ENCODE measurements around the gene KRT71.

Gene KRT71

DNA sequence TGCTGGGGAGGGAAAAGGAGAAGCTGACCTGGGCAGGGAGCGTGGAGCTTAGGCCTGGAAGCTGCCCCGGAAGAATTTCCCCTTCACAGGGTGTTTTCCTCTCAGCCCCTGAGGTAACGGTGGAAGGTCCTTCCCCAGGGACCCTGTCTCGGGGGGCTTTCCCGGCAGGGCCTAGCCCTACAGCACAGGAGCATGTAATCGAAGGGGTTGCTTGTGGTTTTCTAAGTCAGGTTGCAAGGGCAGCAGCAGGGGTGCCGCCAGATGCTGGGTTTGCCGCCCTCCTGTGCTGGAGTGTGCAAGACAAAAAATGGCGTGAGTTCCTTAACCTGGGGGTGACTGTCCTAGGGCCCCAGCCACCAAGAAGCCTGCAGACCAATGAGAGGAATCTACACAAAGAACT lies 22.3 kb upstream of the KRT71 start:
- DNase-seq = no peak

- no peak for DNase-seq
Measured at GRCh38 chr12:52573743-52574142, 20.8 kb upstream of the KRT71 start, which contains the start of gene KRT74. KRT74 (minus strand) TSS chr12:52573843; CDS start chr12:52573777, 66 bp downstream.

- DNase-seq = no peak
Measured at GRCh38 chr12:52573306-52573705, 20.4 kb upstream of the KRT71 start.

DNA sequence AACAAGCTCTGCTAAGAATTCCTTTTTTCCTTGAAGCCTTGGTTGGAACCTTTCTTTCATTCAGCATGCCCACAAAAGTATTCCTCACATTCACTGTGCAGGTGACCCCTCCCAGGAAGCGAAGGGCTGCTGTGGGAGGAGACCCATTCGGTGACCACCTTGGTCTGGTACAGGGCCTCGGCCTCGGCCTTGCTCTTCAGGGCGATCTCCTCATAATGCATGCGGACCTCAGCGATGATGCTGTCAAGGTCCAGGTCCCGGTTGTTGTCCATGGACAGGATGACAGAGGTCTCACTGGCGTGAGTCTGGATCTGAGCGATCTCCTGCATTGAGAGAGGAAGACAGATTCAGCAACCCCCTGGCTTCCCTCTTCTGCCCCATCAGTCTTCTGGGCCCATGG lies 17.6 kb upstream of the KRT71 start:
- DNase-seq = no peak

DNA sequence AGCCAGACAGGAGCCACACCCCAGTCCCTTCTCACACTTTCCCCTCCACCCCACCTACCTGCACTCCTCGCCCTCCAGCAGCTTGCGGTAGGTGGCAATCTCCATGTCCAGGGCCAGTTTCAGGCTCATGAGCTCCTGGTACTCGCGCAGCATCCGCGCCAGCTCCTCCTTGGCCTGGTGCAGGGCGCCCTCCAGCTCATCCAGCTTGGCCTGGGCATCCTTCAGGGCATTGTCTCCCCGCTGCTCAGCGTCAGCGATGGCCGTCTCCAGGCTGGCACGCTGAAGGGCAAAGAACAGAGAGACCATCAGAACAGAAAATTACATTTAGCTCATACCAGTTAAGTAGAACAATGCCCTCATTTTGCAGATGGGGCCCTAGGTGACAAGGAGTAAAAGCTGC lies 15.2 kb upstream of the KRT71 start:
- no peak for DNase-seq

DNA sequence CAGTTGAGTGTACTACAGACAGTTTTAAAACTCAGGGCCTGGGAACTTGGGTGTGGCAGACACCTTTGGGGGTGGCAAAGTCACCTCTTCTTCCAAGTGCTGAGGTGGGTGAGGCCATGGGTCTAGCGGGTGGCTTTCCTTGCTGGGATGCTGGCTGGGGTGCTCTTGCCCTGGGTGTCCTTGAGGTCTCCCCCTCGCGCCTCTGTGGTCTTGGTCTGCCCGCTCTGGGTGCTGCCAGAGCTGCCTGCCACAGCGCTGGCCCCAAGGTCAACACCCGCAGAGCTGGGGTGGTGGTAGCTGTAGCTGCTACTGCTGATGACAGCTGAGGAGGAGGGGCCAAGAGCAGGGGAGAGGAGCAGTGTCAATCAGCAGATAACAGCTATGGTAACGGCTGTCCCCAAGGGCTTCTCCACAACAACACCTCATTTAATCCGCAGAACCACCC lies 13.9 kb upstream of the KRT71 start:
- no peak for DNase-seq

- DNase-seq = no peak
Measured at GRCh38 chr12:52564582-52564981, 11.6 kb upstream of the KRT71 start.

DNA sequence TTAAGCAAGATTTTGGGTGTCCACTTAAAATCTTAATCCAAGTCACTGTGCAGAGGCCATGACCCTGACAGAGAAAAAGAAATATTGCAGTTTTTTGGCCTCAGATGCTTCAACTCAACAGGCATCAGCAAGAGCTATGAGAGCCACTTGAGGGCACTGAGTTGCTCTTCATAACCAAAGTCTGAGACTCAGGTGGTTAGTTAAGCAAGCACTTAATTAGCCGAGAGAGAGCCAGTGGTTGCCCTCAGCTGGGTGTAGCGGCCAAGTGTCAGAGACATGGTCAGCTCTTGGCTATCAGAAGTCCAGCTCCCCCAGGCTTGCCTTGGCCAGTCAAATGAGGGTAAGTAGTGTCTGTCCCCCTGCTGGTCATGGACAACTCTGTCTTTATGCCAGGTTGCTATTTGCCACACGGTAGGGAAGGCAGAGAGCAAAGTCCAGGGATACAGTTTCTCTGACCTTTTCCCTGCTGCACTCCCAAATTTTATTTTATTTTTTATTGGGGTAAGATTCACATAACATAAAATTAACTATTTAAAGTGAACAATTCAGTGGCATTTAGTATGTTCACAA lies 9.0 kb upstream of the KRT71 start:
- no peak for DNase-seq

DNA sequence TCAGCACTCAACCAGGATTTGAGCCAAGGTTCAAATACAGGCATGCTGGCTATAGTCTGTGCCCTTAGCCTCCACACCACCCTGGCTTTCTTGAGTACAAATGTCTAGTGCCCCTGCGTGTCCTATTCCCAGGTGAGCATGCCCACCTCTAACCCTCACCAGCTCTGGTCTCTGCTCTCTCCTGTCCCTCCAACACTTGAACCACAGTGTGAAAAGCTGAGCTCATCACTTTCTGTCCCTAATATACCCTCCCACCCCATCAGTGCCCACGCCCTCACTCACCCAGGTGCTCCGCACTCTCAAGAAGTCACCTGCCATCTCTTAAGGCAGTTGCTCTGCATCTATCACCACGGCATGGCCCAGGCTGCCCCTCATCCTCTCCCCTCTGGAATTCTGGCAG lies 7.0 kb upstream of the KRT71 start:
- DNase-seq = no peak

- no peak for DNase-seq
Measured at GRCh38 chr12:52558781-52559445, 6.0 kb upstream of the KRT71 start.

- no peak for DNase-seq
Measured at GRCh38 chr12:52557476-52557875, 4.5 kb upstream of the KRT71 start.

- DNase-seq = no peak
Measured at GRCh38 chr12:52555577-52555976, 2.6 kb upstream of the KRT71 start.

- no peak for DNase-seq
Measured at GRCh38 chr12:52552055-52552454, 890 bp downstream of the KRT71 start.

DNA sequence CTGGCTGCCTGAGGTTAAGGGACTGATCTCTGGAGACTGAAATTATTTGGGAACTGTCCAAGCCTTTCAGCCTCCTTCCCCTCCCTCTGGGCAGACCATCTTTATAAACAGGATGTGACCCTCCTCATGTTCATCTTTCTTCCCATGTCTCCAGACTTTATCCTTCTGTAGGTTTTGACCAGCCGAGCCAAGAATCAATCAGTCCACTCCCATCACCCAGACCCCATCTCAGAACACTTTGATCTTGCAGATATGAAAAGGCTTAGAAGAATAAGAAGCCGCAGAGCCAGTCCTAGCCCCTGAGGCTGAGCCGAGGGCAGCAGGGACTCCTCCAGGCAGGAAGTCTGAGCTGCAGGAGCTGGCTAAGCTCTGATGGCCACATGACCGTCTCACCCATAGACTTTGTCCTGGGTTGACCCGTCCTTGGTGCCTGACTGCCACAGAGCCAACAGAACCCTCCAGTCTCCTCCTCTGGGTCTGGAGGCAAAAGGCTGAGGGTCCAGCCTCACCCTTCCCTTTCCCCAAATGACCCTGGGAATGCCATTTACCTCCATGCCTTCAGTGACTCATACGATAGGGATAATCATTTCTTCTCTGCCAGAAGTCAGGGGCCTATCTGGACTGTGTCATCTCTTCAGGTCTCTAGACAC lies 1.6 kb downstream of the KRT71 start:
- no peak for DNase-seq

DNA sequence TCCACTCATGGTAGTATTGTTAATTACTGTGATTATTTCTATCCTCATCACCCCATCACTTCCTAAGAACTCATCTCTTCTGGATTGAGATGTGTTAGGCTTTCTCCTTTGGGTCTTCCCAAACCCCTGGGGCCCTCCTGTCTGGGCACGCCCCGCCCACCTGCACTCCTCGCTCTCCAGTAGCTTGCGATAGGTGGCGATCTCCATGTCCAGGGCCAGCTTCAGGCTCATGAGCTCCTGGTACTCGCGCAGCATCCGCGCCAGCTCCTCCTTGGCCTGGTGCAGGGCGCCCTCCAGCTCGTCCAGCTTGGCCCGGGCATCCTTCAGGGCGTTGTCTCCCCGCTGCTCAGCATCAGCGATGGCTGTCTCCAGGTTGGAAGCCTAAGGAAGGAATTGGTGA lies 6.8 kb downstream of the KRT71 start:
- DNase-seq = no peak

- DNase-seq = no peak
Measured at GRCh38 chr12:52543985-52544883, 8.7 kb downstream of the KRT71 start.

GRCh38 chr12:52542785-52543318 lies 10.1 kb downstream of the KRT71 start:
- no peak for DNase-seq

DNA sequence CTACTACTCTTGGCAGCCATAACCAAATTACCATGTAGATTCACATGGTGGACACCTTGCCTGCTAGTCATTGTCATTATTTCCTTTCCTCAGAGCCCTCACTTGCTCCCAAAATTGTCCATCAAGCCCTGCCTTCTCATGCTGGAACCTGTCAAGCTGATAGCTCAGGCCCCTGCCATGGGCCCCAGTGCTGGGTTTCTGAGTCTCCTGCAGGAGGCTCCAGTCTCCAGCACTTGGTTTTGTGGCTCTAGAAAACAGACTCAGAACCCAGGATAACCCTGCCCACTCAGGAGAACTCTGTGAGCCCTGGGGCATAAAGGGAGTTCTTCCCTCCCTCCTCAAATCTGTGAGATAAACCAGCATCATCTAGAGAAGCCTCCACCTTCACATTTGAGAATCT lies 10.8 kb downstream of the KRT71 start:
- DNase-seq = no peak

DNA sequence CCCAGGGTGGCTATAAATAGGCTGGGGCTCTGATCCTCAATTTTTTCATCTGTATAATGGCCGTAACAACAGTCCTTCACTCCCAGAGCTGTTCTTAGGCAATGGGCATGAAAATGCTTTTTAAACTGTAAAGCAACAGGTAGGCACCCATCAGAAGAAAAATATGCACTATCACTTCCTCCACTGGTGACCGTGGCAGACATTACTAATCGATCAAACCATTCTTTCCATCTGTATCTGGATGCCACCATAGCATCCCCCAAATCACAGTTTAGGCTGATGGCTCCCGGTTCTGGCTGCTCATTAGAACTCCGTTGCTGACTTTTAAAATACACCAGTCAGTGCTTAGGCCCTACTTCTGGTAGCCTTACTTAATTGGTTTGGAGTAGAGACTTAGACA lies 11.2 kb downstream of the KRT71 start:
- no peak for DNase-seq

DNA sequence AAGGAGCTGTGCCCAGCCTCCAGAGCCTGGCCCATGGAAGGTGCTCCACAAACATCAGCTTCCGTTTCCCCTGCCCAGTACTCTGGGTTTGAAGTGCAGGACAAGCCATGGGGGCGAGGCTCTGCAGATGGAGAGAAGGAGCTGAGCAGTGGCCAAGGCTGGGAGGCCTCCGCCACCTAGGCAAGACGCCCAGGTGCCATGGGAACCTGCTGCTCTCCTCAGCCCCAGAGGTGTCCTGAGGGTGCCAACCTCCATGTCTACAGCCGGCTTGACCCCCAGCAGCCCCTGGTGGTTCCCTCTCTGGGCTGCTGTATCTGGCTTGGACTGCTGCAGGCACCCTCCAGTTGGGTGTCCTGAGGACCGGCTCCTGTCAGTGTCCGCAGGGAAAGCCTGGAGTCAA lies 12.4 kb downstream of the KRT71 start:
- no peak for DNase-seq

- DNase-seq = no peak
Measured at GRCh38 chr12:52539821-52540173, 13.1 kb downstream of the KRT71 start.

GRCh38 chr12:52539083-52539820 lies 13.7 kb downstream of the KRT71 start:
- peak; percentile 83 for DNase-seq

Data from fibroblast of skin of scalp (primary cell).